ENCODE results near the gene ZNF548. TPM values are rescaled to one million over a fixed set of nuclear protein-coding genes. Genes with fewer than 3 reads are reported as not detected.

The ZNF548 gene
- total RNA-seq (10 to 100 TPM; 35.4 to 39.3 TPM), polyA plus RNA-seq (ENCODE audit: insufficient read depth, low read depth, low replicate concordance) (14.6 TPM)
- long read RNA-seq, donor 1, transcript ZNF548-201 (4 exons, 2,115 nt): major isoform, 6 of 7 reads
- long read RNA-seq, donor 1, partial matches to known transcripts: 0 of 7 reads
- long read RNA-seq, donor 1, other reads (novel, unspliced or antisense): 0 of 7 reads
- long read RNA-seq, donor 2, partial matches to known transcripts: 0 of 3 reads
- long read RNA-seq, donor 2, other reads (novel, unspliced or antisense): 0 of 3 reads

DNA sequence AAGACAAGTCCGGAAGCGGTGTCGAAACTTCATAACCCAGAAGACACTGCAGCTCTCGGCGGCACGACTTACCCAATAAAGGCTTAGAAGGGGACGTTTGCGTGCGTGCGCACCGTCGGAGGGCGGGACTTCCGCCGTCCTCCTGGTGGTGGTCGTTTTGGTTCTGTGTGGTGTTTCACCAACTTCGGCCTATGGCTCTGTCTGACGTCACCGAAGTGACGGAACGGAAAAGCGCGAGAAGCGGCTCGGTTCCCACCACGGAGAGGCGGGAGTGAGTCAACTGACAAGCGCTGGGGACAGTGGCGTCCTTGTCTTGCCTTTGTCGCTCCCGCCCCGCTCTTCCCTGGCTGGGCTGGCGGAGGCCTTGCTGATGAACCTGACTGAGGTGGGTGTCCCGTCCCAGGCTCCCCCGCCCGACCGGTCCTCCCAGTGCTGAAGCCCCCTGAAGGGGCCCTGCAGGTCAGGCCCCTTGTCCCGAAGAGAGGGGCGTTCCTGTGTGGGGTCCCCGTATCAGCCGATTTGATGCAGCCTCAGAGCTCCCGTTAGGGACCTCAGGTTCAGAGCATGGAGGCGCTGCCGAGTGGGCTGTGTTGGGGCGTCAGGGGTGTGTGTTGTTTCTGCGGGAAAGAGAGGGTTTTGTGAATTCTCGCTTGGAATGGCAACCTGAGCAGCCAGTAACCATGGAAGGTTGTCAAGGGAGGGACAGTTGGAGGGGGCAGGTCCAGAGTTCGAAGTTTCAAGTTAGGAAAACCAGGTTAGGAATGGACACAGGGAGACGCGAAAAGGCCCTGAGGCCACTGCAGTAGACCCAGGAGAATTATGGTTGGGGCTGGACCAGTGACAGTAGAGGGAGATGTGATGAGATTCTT is at the start of gene ZNF548:
TSS of gene ZNF548 (plus strand) at position 125 of the 869 bp plus-strand sequence. CDS start at position 371, 246 bp downstream.
- Histone ChIP-seq H3K36me3 (ENCODE audit: low read depth, missing control alignments) (no peaks in the 10 kb centered on the region), H3K4me1 (peaks cover 3% of the 10 kb centered on the region), H3K4me3 (peak within 1 kb of the TSS; percentile 86 to 90), H3K27ac (peak within 1 kb of the TSS; percentile 76 to 92), H3K27me3 (no peaks in the 10 kb centered on the region), H3K9me3 (no peaks in the 10 kb centered on the region)
- intact Hi-C loops (cut with DNase I; ENCODE audit: low total_unique reads): no loop called here
- DNase-seq: peak; percentile 99
- WGBS, 2 donors: 0 to 1% methylated on average over 15 to 50 of the region's 50 CpGs
- TF ChIP-seq POLR2A (IDR thresholded peaks at IDR 0.05) (peak; percentile 7), CTCF (IDR thresholded peaks at IDR 0.05) (peak; percentile 10 to 34 (median 22))

GRCh38 chr19:57342582-57342981 is 47.1 kb upstream of the ZNF548 start:
- H3K27ac ChIP-seq: no peak overlapping the region
- no peaks in the 10 kb centered on the region for H3K27me3 ChIP-seq
- intact Hi-C loops (cut with DNase I; ENCODE audit: low total_unique reads): no loop called here
- no peaks in the 10 kb centered on the region for H3K36me3 ChIP-seq (ENCODE audit: low read depth, missing control alignments)
- no peak for DNase-seq
- H3K4me3 ChIP-seq: no peak overlapping the region
- H3K9me3 ChIP-seq: no peaks in the 10 kb centered on the region
- 80 to 81% methylated on average over 6 of the region's 6 CpGs for WGBS, 2 donors
- H3K4me1 ChIP-seq: no peaks in the 10 kb centered on the region
- no peak for TF ChIP-seq CTCF (IDR thresholded peaks at IDR 0.05)
- no peak for TF ChIP-seq POLR2A (IDR thresholded peaks at IDR 0.05)

DNA sequence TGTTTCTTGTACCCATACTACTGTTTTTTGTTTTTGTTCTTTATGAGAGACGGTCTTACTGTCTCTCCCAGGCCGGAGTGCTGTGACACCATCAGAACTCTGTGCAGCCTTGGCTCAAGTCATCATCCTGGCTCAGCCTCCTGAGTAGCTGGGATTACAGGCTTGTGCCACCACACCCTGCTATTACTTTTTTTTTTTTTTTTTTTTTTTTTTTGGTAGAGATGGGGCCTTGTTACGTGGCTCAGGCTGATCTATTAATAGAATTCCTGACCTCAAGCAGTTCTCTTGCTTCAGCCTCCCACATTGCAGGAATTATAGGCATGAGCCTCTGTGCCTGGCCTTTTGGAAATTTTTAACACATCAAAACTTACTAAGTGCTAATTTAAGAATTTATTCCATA is 41.5 kb upstream of the ZNF548 start:
- intact Hi-C loops (cut with DNase I; ENCODE audit: low total_unique reads): no loop called here
- TF ChIP-seq POLR2A (IDR thresholded peaks at IDR 0.05): no peak
- H3K4me3 ChIP-seq: no peak overlapping the region
- no peak overlapping the region for H3K27ac ChIP-seq
- H3K36me3 ChIP-seq (ENCODE audit: low read depth, missing control alignments): no peaks in the 10 kb centered on the region
- no peaks in the 10 kb centered on the region for H3K9me3 ChIP-seq
- WGBS, 2 donors: 65 to 67% methylated on average over 3 of the region's 3 CpGs
- H3K4me1 ChIP-seq: peaks cover 6% of the 10 kb centered on the region
- no peak for DNase-seq
- H3K27me3 ChIP-seq: no peaks in the 10 kb centered on the region

- TF ChIP-seq CTCF (IDR thresholded peaks at IDR 0.05): peak in 1 of 3 experiments; percentile 15
- no peak for TF ChIP-seq POLR2A (IDR thresholded peaks at IDR 0.05)
- DNase-seq: peak; percentile 98
- Histone ChIP-seq H3K27me3 (no peaks in the 10 kb centered on the region), H3K27ac (peak within 1 kb of the TSS; percentile 69 to 73), H3K4me1 (peaks cover 6% of the 10 kb centered on the region), H3K9me3 (no peaks in the 10 kb centered on the region), H3K4me3 (peak within 1 kb of the TSS; percentile 83 to 87), H3K36me3 (ENCODE audit: low read depth, missing control alignments) (no peaks in the 10 kb centered on the region)
- intact Hi-C loops (cut with DNase I; ENCODE audit: low total_unique reads): no loop called here
- WGBS, 2 donors: 1% methylated on average over 10 to 51 of the region's 57 CpGs
These were observed 38.5 kb upstream of the ZNF548 start, which contains the start of gene ZNF304 for GRCh38 chr19:57350877-57351805. Gene ZNF304, plus strand, starts transcription at chr19:57351271. Its CDS starts 394 bp downstream, at chr19:57351665.

Data from testis (tissue), 5 donors.